ENCODE measurements around the gene RPL5. TPM values are rescaled to one million over a fixed set of nuclear protein-coding genes. Genes with fewer than 3 reads are reported as not detected.

The RPL5 gene
- total and polyA plus RNA-seq, 2 experiments from 2014 or later, result 2,182 to 3,547 TPM

DNA sequence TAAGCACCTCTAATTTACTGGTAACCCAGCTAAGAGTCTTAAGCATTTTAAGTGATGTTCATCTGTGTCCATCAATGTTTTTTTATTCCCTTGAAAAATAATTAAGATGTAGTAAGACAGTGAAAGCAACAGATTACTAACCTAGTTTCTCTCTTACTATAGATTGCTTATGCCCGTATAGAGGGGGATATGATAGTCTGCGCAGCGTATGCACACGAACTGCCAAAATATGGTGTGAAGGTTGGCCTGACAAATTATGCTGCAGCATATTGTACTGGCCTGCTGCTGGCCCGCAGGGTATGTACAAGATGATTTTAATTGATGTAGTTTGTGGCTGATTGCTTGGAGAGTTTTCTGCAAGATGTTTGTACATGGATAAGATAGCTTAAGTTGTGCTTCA is 2.8 kb downstream of the RPL5 start (continued):
- TF ChIP-seq, protein P1, sequence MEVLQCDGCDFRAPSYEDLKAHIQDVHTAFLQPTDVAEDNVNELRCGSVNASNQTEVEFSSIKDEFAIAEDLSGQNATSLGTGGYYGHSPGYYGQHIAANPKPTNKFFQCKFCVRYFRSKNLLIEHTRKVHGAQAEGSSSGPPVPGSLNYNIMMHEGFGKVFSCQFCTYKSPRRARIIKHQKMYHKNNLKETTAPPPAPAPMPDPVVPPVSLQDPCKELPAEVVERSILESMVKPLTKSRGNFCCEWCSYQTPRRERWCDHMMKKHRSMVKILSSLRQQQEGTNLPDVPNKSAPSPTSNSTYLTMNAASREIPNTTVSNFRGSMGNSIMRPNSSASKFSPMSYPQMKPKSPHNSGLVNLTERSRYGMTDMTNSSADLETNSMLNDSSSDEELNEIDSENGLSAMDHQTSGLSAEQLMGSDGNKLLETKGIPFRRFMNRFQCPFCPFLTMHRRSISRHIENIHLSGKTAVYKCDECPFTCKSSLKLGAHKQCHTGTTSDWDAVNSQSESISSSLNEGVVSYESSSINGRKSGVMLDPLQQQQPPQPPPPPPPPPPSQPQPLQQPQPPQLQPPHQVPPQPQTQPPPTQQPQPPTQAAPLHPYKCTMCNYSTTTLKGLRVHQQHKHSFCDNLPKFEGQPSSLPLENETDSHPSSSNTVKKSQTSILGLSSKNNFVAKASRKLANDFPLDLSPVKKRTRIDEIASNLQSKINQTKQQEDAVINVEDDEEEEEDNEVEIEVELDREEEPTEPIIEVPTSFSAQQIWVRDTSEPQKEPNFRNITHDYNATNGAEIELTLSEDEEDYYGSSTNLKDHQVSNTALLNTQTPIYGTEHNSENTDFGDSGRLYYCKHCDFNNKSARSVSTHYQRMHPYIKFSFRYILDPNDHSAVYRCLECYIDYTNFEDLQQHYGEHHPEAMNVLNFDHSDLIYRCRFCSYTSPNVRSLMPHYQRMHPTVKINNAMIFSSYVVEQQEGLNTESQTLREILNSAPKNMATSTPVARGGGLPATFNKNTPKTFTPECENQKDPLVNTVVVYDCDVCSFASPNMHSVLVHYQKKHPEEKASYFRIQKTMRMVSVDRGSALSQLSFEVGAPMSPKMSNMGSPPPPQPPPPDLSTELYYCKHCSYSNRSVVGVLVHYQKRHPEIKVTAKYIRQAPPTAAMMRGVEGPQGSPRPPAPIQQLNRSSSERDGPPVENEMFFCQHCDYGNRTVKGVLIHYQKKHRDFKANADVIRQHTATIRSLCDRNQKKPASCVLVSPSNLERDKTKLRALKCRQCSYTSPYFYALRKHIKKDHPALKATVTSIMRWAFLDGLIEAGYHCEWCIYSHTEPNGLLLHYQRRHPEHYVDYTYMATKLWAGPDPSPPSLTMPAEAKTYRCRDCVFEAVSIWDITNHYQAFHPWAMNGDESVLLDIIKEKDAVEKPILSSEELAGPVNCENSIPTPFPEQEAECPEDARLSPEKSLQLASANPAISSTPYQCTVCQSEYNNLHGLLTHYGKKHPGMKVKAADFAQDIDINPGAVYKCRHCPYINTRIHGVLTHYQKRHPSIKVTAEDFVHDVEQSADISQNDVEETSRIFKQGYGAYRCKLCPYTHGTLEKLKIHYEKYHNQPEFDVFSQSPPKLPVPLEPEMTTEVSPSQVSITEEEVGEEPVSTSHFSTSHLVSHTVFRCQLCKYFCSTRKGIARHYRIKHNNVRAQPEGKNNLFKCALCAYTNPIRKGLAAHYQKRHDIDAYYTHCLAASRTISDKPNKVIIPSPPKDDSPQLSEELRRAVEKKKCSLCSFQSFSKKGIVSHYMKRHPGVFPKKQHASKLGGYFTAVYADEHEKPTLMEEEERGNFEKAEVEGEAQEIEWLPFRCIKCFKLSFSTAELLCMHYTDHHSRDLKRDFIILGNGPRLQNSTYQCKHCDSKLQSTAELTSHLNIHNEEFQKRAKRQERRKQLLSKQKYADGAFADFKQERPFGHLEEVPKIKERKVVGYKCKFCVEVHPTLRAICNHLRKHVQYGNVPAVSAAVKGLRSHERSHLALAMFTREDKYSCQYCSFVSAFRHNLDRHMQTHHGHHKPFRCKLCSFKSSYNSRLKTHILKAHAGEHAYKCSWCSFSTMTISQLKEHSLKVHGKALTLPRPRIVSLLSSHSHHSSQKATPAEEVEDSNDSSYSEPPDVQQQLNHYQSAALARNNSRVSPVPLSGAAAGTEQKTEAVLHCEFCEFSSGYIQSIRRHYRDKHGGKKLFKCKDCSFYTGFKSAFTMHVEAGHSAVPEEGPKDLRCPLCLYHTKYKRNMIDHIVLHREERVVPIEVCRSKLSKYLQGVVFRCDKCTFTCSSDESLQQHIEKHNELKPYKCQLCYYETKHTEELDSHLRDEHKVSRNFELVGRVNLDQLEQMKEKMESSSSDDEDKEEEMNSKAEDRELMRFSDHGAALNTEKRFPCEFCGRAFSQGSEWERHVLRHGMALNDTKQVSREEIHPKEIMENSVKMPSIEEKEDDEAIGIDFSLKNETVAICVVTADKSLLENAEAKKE (CRISPR knock-in tag; IDR thresholded peaks at IDR 0.05), result no peak
- TF ChIP-seq, protein P2, sequence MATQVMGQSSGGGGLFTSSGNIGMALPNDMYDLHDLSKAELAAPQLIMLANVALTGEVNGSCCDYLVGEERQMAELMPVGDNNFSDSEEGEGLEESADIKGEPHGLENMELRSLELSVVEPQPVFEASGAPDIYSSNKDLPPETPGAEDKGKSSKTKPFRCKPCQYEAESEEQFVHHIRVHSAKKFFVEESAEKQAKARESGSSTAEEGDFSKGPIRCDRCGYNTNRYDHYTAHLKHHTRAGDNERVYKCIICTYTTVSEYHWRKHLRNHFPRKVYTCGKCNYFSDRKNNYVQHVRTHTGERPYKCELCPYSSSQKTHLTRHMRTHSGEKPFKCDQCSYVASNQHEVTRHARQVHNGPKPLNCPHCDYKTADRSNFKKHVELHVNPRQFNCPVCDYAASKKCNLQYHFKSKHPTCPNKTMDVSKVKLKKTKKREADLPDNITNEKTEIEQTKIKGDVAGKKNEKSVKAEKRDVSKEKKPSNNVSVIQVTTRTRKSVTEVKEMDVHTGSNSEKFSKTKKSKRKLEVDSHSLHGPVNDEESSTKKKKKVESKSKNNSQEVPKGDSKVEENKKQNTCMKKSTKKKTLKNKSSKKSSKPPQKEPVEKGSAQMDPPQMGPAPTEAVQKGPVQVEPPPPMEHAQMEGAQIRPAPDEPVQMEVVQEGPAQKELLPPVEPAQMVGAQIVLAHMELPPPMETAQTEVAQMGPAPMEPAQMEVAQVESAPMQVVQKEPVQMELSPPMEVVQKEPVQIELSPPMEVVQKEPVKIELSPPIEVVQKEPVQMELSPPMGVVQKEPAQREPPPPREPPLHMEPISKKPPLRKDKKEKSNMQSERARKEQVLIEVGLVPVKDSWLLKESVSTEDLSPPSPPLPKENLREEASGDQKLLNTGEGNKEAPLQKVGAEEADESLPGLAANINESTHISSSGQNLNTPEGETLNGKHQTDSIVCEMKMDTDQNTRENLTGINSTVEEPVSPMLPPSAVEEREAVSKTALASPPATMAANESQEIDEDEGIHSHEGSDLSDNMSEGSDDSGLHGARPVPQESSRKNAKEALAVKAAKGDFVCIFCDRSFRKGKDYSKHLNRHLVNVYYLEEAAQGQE (IDR thresholded peaks at IDR 0.05; ENCODE audit: unreplicated experiment), result no peak
- TF ChIP-seq NANOG (IDR thresholded peaks at IDR 0.05; ENCODE audit: borderline replicate concordance), result no peak
- TF ChIP-seq EZH2phosphoT487 (IDR thresholded peaks at IDR 0.05; ENCODE audit: unreplicated experiment), result no peak
- TF ChIP-seq, protein P3, sequence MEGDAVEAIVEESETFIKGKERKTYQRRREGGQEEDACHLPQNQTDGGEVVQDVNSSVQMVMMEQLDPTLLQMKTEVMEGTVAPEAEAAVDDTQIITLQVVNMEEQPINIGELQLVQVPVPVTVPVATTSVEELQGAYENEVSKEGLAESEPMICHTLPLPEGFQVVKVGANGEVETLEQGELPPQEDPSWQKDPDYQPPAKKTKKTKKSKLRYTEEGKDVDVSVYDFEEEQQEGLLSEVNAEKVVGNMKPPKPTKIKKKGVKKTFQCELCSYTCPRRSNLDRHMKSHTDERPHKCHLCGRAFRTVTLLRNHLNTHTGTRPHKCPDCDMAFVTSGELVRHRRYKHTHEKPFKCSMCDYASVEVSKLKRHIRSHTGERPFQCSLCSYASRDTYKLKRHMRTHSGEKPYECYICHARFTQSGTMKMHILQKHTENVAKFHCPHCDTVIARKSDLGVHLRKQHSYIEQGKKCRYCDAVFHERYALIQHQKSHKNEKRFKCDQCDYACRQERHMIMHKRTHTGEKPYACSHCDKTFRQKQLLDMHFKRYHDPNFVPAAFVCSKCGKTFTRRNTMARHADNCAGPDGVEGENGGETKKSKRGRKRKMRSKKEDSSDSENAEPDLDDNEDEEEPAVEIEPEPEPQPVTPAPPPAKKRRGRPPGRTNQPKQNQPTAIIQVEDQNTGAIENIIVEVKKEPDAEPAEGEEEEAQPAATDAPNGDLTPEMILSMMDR (conservative IDR thresholded peaks at IDR 0.05; ENCODE audit: low read depth in 2 of 2), result no peak
- TF ChIP-seq JUNB (IDR thresholded peaks at IDR 0.05; ENCODE audit: unreplicated experiment), result no peak

All from GM23338 (cell line).